HPDE6-E6E7 (cell line): ENCODE data around the gene CBR1.

Experiments used
- DNase-seq: peaks from one replicate; pipeline ENCODE4 v3.0.0; 2011; ENCODE audit warnings: missing footprints; ENCODE audit errors: extremely low spot score

CBR1 gene

DNA sequence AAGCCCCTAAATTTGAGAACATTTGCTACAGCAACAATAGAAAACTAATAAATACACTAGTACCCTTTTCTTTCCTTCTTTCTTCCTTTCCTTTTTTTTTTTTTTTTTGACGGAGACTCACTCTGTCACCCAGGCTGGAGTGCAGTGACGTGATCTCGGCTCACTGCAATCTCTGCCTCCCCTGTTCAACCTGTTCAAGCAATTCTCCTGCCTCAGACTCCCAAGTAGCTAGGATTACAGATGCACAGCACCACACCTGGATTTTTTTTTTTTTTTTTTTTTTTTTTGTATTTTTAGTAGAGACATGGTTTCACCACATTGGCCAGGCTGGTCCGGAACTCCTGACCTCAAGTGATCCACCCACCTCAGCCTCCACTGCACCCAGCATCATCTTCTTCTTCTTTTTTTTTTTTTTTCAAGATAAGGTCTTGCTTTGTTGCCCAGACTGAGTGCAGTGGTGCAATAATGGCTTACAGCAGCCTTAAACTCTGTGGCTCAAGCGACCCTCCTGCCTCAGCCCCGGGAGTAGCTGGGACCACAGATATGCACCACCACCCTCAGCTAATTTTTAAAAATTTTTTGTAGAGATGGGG lies 45.4 kb downstream of the CBR1 start:
- DNase-seq, result no peak

DNA sequence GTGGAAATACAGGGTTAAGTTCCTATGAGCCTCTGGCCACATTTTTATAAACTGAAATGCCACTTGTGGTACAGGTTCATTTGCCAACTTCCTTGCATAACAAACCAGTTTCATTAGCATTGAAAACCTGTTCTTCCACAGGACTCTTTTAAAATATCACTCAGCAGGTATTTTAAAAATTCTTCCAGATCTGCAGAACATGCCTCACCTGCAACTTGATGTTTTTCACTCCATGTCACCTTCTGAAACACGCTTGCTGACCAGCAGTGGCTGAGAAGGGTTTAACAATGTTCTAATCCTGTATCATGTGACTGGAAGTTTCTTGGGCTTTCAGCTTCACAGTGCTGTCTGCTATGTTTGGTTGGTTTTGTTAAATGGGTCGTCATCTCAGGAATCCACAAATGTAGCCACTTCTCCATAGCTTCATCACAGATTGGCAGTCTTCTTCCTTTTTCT lies 47.5 kb downstream of the CBR1 start:
- no peak for DNase-seq

DNA sequence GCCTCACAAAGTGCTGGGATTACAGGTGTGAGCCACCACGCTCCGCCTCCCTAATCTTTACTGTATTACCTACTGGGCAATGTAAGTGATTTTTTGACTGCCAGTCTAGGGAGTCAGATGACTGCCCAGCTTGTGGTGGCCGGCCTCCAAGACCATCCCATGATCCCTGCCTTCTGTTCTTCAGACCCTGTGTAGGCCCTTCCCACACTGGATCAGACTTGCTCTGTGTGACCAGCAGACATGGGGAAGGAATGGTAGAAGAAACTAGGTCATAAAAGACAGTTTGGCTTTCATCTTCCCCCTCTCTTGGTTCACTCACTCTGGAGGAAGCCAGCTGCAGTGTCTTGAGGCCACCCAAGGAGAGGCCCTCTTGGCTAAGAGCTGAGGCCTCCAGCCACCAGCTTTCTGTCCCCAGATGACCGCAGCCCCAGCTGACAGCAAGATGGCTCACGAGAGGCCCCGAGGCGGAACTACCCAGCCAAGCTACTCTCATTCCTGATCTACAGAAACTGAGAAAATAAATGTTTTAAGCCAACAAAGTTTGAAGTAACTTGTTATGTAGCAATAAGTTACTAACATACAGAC lies 50.6 kb downstream of the CBR1 start:
- no peak for DNase-seq
